Endodermal cell (in vitro differentiated cells): ENCODE data around the gene SF3B3. TPM values are rescaled to one million over a fixed set of nuclear protein-coding genes. Genes with fewer than 3 reads are reported as not detected.

Experiments used
- DNase-seq: peaks from one replicate; pipeline ENCODE4 v3.0.0-alpha.2; 2017
- H3K27ac ChIP-seq: 2 replicates; pipeline ENCODE4 v1.5.1; 2013; ENCODE audit warnings: mild to moderate bottlenecking, low read depth, low read length, moderate library complexity
- H3K27me3 ChIP-seq: 2 replicates; pipeline ENCODE4 v1.6.1; 2013; ENCODE audit warnings: mild to moderate bottlenecking, low read length, moderate library complexity; ENCODE audit not compliant: insufficient read depth, control insufficient read depth, poor library complexity, severe bottlenecking
- H3K36me3 ChIP-seq: 2 replicates; pipeline ENCODE4 v1.7.0; 2013; ENCODE audit warnings: mild to moderate bottlenecking, low read length, moderate library complexity; ENCODE audit not compliant: control insufficient read depth, insufficient read depth
- H3K4me1 ChIP-seq: one replicate; pipeline ENCODE4 v1.7.0; 2013; ENCODE audit warnings: low read length; ENCODE audit not compliant: control insufficient read depth, insufficient read depth
- H3K4me3 ChIP-seq: 2 replicates; pipeline ENCODE4 v1.5.1; 2013; ENCODE audit warnings: mild to moderate bottlenecking, low read length, moderate library complexity
- H3K9ac ChIP-seq: 2 replicates; pipeline ENCODE4 v1.6.1; 2013; ENCODE audit warnings: mild to moderate bottlenecking, low read length, moderate library complexity; ENCODE audit not compliant: poor library complexity, severe bottlenecking; ENCODE audit errors: extremely low read depth
- H3K9me3 ChIP-seq: 2 replicates; pipeline ENCODE4 v1.6.1; 2013; ENCODE audit warnings: mild to moderate bottlenecking, low read length, moderate library complexity; ENCODE audit not compliant: control insufficient read depth
- H3K27ac Mint-ChIP-seq: 2 replicates; pipeline ENCODE4 v1.8.0; 2020; ENCODE audit warnings: mixed read lengths
- H3K27me3 Mint-ChIP-seq: 2 replicates; pipeline ENCODE4 v1.8.0; 2021; ENCODE audit warnings: mild to moderate bottlenecking, mixed read lengths; ENCODE audit not compliant: insufficient read depth
- H3K36me3 Mint-ChIP-seq: 2 replicates; pipeline ENCODE4 v1.8.0; 2020; ENCODE audit warnings: low read depth, mixed read lengths
- H3K4me1 Mint-ChIP-seq: 2 replicates; pipeline ENCODE4 v1.8.0; 2020; ENCODE audit warnings: mixed read lengths
- H3K4me3 Mint-ChIP-seq: 2 replicates; pipeline ENCODE4 v1.8.0; 2020; ENCODE audit warnings: mild to moderate bottlenecking, moderate library complexity, mixed read lengths
- H3K9me3 Mint-ChIP-seq: 2 replicates; pipeline ENCODE4 v1.8.0; 2020; ENCODE audit warnings: mild to moderate bottlenecking, mixed read lengths
- CTCF ChIP-seq: fragments of 200-600 bp; sonication (generic); conservative IDR thresholded peaks from 2 replicates; pipeline ENCODE4 v1.5.0; 2021; ENCODE audit warnings: antibody characterized with exemption, mild to moderate bottlenecking
- WGBS, 2 experiments: methylation state at CpG; one replicate each; pipeline versions ENCODE4 v1.1.5 to v1.1.7; 2013; ENCODE audit warnings: missing lambda C conversion rate in 2 of 2, mixed read lengths in 1 of 2; ENCODE audit not compliant: insufficient coverage in 1 of 2, insufficient read length in 1 of 2; 5-methylcytosine and 5-hydroxymethylcytosine counted together
- total RNA-seq, 2 donors: library from RNA; stranded (reverse); fragmentation: NEBNext Ultra II Directional in 1 of 2; extraction: Animal tissue kit (Norgen Biotek cat#: 25700) in 1 of 2; gene quantifications; 2 replicates in 1 of 2; 3 replicates in 1 of 2; pipeline ENCODE4 v1.2.1, GENCODE V29; 2021

The SF3B3 gene
- total RNA-seq, 2 donors from 2014 or later = 479 to 484 TPM

- Histone ChIP-seq H3K4me1 (peaks cover 4% of the 10 kb centered on the region), H3K36me3 (peaks cover 7% of the 10 kb centered on the region), H3K27me3 (no peaks in the 10 kb centered on the region), H3K4me3 (no peak overlapping the region), H3K9ac (no peak overlapping the region), H3K9me3 (peaks cover 4% of the 10 kb centered on the region), H3K27ac (no peak overlapping the region)
- Mint-ChIP-seq H3K27ac (no peak overlapping the region), H3K36me3 (peaks cover 13% of the 10 kb centered on the region), H3K27me3 (peaks cover 3% of the 10 kb centered on the region), H3K9me3 (no peaks in the 10 kb centered on the region), H3K4me3 (no peak overlapping the region), H3K4me1 (peaks cover 14% of the 10 kb centered on the region)
- 75 to 95% methylated on average over 1 to 4 of the region's 4 CpGs for WGBS, 2 experiments
- no peak for DNase-seq
- no peak for TF ChIP-seq CTCF
These were observed 88.2 kb downstream of the SF3B3 start for GRCh38 chr16:70611785-70612303.

GRCh38 chr16:70612931-70613330 is 89.3 kb downstream of the SF3B3 start:
- Histone ChIP-seq H3K27me3 (no peaks in the 10 kb centered on the region), H3K9me3 (peaks cover 4% of the 10 kb centered on the region), H3K27ac (no peak overlapping the region), H3K36me3 (peaks cover 7% of the 10 kb centered on the region), H3K4me3 (no peak overlapping the region), H3K9ac (no peak overlapping the region), H3K4me1 (peaks cover 4% of the 10 kb centered on the region)
- peak; percentile 46 for DNase-seq
- H3K9me3 Mint-ChIP-seq = no peaks in the 10 kb centered on the region
- TF ChIP-seq CTCF = no peak
- no peaks in the 10 kb centered on the region for H3K27me3 Mint-ChIP-seq
- no peak overlapping the region for H3K4me3 Mint-ChIP-seq
- peaks cover 13% of the 10 kb centered on the region for H3K36me3 Mint-ChIP-seq
- H3K4me1 Mint-ChIP-seq = peaks cover 22% of the 10 kb centered on the region
- H3K27ac Mint-ChIP-seq = no peak overlapping the region
- whole genome bisulfite sequencing, 2 experiments = 85 to 96% methylated on average over 6 to 8 of the region's 8 CpGs

- peaks cover 35% of the 10 kb centered on the region for H3K4me1 Mint-ChIP-seq
- Histone ChIP-seq H3K4me3 (peak overlapping the region; percentile 18), H3K27ac (no peak overlapping the region)
These were observed 90.8 kb downstream of the SF3B3 start for GRCh38 chr16:70614208-70614951.

More at GRCh38 chr16:70614208-70614951, 90.8 kb downstream of the SF3B3 start:
- WGBS, 2 experiments = 76 to 83% methylated on average over 3 to 5 of the region's 5 CpGs
- Histone ChIP-seq H3K9ac (no peak overlapping the region), H3K4me1 (peaks cover 4% of the 10 kb centered on the region), H3K9me3 (peaks cover 4% of the 10 kb centered on the region), H3K27me3 (no peaks in the 10 kb centered on the region), H3K36me3 (peaks cover 7% of the 10 kb centered on the region)
- TF ChIP-seq CTCF = no peak
- Mint-ChIP-seq H3K36me3 (peaks cover 17% of the 10 kb centered on the region), H3K27ac (peak overlapping the region; percentile 40), H3K27me3 (no peaks in the 10 kb centered on the region), H3K4me3 (no peak overlapping the region), H3K9me3 (no peaks in the 10 kb centered on the region)
- peak; percentile 61 for DNase-seq
